ENCODE measurements around the gene HOMER1. TPM values are rescaled to one million over a fixed set of nuclear protein-coding genes. Genes with fewer than 3 reads are reported as not detected.
"Not testable (repeated sequence)": the region's sequence is repeated elsewhere in the genome, so short reads cannot be mapped to it uniquely, and the experiment has no call there.

Gene HOMER1
- polyA plus RNA-seq, 1 donor from 2014 or later: 30.6 TPM

GRCh38 chr5:79386679-79387078 lies 127.3 kb downstream of the HOMER1 start:
- H3K27me3 ChIP-seq (ENCODE audit: insufficient read depth, low read depth, low read length): no peaks in the 10 kb centered on the region
- H3K4me3 ChIP-seq (ENCODE audit: low read length): no peak overlapping the region
- H3K79me2 ChIP-seq (replicated peaks; ENCODE audit: insufficient read depth, low read length): no peaks in the 10 kb centered on the region
- H3K9me2 ChIP-seq (ENCODE audit: insufficient read depth, low read length): no peaks in the 10 kb centered on the region
- no peaks in the 10 kb centered on the region for H4K20me1 ChIP-seq (ENCODE audit: insufficient read depth)
- no peak overlapping the region for H3K27ac ChIP-seq (ENCODE audit: low read length)
- H2AFZ ChIP-seq (ENCODE audit: low read depth, low read length): no peak overlapping the region
- TF ChIP-seq TAF1 (IDR thresholded peaks at IDR 0.05; ENCODE audit: low read depth) (no peak), CTCF (IDR thresholded peaks at IDR 0.05; ENCODE audit: poor library complexity, severe bottlenecking) (no peak), SMC3 (conservative IDR thresholded peaks at IDR 0.05; ENCODE audit: poor library complexity) (no peak), RAD21 (conservative IDR thresholded peaks at IDR 0.05) (no peak), EP300 (conservative IDR thresholded peaks at IDR 0.05; ENCODE audit: poor library complexity, severe bottlenecking) (no peak), POLR2AphosphoS5 (IDR thresholded peaks at IDR 0.05) (no peak), MXI1 (conservative IDR thresholded peaks at IDR 0.05; ENCODE audit: poor library complexity, severe bottlenecking) (no peak), EZH2 (IDR thresholded peaks at IDR 0.05; ENCODE audit: borderline replicate concordance, insufficient read depth, low read length, poor library complexity, severe bottlenecking) (no peak)
- TF ChIP-seq, protein P1, sequence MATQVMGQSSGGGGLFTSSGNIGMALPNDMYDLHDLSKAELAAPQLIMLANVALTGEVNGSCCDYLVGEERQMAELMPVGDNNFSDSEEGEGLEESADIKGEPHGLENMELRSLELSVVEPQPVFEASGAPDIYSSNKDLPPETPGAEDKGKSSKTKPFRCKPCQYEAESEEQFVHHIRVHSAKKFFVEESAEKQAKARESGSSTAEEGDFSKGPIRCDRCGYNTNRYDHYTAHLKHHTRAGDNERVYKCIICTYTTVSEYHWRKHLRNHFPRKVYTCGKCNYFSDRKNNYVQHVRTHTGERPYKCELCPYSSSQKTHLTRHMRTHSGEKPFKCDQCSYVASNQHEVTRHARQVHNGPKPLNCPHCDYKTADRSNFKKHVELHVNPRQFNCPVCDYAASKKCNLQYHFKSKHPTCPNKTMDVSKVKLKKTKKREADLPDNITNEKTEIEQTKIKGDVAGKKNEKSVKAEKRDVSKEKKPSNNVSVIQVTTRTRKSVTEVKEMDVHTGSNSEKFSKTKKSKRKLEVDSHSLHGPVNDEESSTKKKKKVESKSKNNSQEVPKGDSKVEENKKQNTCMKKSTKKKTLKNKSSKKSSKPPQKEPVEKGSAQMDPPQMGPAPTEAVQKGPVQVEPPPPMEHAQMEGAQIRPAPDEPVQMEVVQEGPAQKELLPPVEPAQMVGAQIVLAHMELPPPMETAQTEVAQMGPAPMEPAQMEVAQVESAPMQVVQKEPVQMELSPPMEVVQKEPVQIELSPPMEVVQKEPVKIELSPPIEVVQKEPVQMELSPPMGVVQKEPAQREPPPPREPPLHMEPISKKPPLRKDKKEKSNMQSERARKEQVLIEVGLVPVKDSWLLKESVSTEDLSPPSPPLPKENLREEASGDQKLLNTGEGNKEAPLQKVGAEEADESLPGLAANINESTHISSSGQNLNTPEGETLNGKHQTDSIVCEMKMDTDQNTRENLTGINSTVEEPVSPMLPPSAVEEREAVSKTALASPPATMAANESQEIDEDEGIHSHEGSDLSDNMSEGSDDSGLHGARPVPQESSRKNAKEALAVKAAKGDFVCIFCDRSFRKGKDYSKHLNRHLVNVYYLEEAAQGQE (IDR thresholded peaks at IDR 0.05; ENCODE audit: borderline replicate concordance): no peak
- H3K9me3 ChIP-seq (ENCODE audit: low read length): no peaks in the 10 kb centered on the region
- peaks cover 4% of the 10 kb centered on the region for H3K36me3 ChIP-seq (ENCODE audit: insufficient read depth, low read length)
- no peak overlapping the region for H3K9ac ChIP-seq (ENCODE audit: low read length)
- H3F3A ChIP-seq (ENCODE audit: insufficient read depth, low read length, poor library complexity, severe bottlenecking): no peaks in the 10 kb centered on the region
- no peak overlapping the region for H3K4me2 ChIP-seq (ENCODE audit: low read length)

- H3K4me3 ChIP-seq (ENCODE audit: low read length); H3K9ac ChIP-seq (ENCODE audit: low read length); H3K27ac ChIP-seq (ENCODE audit: low read length); H3K9me2 ChIP-seq (ENCODE audit: insufficient read depth, low read length); H3K9me3 ChIP-seq (ENCODE audit: low read length); H3K79me2 ChIP-seq (replicated peaks; ENCODE audit: insufficient read depth, low read length); H4K20me1 ChIP-seq (ENCODE audit: insufficient read depth); H2AFZ ChIP-seq (ENCODE audit: low read depth, low read length); H3K4me2 ChIP-seq (ENCODE audit: low read length); H3F3A ChIP-seq (ENCODE audit: insufficient read depth, low read length, poor library complexity, severe bottlenecking); H3K36me3 ChIP-seq (ENCODE audit: insufficient read depth, low read length); H3K27me3 ChIP-seq (ENCODE audit: insufficient read depth, low read depth, low read length): not testable (repeated sequence)
Observed at GRCh38 chr5:79385126-79385525, 128.8 kb downstream of the HOMER1 start.

Data from neural cell (in vitro differentiated cells).